GM21619 (cell line): ENCODE measurements around the gene NEDD4L.
"Not testable (repeated sequence)": the region's sequence is repeated elsewhere in the genome, so short reads cannot be mapped to it uniquely, and the experiment has no call there.

Experiments
- ATAC-seq: cut with Tn5 transposase; IDR thresholded peaks from one replicate; pipeline ENCODE4 v1.9.1; 2021; ENCODE audit not compliant: unreplicated experiment

Gene NEDD4L

DNA sequence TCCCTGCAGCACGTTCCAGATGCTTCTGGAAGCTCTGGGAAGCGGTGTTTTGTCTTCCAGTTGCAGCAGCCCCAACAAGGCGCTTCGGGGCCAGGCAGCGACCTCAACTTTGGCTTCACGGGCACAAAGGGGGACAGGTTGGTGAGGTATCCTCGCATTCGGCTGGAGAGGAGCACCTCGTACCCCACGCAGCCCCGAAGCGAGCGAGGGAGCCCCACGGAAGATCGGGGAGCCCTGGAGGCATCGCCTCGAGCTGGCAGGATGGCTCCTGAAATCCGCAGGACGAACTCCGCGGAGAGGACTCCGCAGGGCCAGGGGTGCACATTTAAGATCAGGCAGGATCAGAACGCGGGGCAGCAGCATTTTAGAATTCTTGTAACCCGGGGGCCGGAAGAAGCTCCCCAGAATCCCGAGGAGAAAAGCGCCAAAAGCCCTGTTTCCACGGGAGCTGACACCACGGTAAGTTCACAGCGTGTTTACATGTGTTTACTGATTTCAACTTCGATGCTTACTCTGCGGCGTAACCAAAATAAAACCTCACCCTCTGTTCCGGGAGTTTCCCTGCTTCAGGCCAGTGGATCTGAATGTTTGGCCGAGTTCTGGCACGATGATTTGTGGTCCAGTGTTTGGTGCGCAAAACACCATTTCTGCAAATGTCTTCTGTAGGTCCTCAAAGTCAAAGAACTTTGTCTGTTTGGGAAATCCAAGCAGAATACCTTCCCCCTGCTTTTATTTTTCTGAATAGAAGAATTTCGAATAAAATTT lies 212.5 kb downstream of the NEDD4L start:
- ATAC-seq: no peak

GRCh38 chr18:58257461-58257860 lies 213.4 kb downstream of the NEDD4L start:
- ATAC-seq: no peak

DNA sequence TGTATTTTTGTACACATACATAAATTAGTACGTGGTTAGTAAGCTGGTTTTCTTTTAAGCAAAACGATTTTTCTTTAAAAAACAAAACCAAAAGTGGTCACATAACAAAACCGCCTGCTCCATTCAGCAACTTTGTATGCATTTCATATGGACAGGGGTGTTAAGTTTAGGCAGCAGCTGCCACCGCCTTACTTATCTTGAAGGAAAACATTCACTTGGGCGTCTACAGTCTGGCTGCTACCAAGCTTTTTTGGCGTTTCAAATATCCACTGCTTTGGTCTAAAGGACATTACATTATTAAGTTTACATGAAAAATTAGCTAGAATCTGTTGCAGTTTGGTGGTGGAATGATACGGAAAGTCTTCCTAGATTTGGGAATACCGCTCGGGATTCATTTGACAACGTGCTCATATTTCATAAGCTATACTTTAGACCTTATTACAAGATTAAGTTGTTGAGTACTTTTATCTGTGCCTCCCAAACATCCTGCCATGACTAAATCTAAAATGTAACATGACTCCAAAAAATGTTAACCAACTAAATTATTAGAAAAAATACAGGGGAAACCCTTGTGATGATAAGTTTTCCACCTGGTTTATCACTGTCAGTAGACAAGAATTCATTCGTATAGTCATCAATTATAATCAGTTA lies 214.8 kb downstream of the NEDD4L start:
- ATAC-seq: no peak

- ATAC-seq: no peak
Observed at GRCh38 chr18:58263055-58263957, 219.3 kb downstream of the NEDD4L start.

DNA sequence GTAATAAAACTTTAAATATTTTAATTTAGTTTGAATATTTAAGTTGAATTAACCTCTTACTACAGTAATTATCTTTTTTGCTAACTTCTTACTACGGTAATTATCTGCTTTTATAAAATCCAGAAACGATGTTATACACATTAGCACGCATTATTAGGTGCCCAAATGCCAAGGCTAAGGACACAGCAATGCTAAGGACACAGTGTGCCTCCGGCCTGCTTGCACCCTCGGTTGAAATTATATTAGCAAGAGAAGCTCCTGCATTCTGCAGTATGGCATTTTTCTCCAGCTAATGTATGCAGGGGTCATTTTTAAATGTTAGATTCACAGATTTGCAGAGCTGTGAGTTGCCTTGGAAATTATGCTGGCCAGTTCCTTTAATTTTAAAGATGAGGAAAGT lies 220.0 kb downstream of the NEDD4L start:
- ATAC-seq: no peak

- ATAC-seq: no peak
Observed at GRCh38 chr18:58264840-58265239, 220.8 kb downstream of the NEDD4L start.

GRCh38 chr18:58265489-58265888 lies 221.5 kb downstream of the NEDD4L start:
- not testable (repeated sequence) for ATAC-seq

- no peak for ATAC-seq
Observed at GRCh38 chr18:58266291-58266690, 222.3 kb downstream of the NEDD4L start.

DNA sequence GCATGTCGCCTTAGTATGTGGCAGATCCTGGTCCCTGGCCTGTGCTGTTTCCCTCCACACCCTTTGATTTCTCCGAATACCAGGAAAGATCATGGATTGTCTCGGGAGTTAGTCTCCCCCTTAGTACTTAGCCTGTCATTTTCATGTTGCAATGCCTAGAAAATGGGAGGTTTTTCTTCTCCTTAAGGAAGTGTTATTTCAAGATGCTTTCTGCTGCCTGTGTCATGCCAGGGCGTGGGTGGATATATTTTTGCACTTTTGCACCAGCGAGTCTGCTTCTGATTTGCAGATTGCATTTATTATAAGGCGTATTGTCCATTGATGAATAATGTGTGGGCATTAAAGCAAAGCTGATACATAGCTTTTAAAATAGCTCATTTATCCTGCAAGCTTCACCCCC lies 223.5 kb downstream of the NEDD4L start:
- no peak for ATAC-seq

DNA sequence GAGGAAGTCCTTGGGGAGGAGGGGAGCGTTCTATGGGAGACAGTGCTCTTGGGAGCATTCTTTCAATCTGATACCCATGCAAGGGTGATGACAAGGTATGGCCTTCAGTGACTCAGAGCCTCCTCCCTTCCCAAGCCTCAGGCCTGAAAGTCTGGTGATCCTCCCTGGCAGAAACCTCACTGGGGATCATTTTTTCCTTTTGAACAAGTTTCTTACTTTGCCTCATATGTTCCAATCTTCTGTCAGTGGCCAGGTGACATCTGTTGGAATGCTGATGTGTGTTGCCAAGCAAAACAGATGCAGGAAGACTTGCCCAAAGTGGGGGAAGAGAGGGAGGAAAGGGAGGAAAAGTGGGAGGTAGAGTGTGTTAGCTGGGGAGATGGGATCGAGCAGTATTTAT lies 224.8 kb downstream of the NEDD4L start:
- ATAC-seq: no peak

GRCh38 chr18:58269931-58270330 lies 225.9 kb downstream of the NEDD4L start:
- no peak for ATAC-seq

DNA sequence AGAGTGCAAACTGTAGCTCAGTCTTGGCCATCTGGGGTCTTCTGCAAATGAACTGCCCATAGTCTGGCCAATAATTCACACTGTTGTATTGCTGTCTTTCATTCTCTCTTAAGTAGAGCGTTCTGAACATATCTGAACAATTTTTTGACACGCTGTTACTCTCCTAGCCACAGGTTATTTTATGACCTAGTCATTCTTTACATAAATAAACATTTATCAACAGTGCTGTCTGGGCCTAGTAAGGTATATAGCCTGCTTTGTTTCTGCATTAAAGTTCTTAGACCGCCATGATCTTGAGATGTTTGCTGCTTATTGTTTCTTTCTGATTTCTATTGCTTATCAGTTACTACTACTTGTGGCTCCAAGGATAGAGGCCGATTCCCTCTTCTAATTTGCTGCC lies 226.4 kb downstream of the NEDD4L start:
- no peak for ATAC-seq

GRCh38 chr18:58271770-58272169 lies 227.7 kb downstream of the NEDD4L start:
- no peak for ATAC-seq

DNA sequence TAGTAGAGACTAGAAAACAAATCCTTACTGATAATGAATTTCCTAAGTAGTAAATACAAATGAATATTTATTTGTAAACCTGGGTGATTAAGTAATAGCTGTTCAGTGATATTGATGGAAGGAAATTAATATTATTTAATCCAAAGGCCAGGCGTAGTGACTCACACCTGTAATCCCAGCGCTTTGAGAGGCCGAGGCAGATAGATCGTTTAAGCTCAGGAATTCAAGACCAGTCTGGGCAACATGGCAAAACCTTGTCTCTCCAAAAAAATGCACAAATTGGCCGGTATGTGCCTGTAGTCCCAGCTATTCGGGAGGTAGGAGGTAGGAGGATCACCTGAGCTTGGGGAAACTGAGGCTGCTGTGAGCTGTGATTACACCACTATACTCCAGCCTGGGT lies 228.2 kb downstream of the NEDD4L start:
- no peak for ATAC-seq

DNA sequence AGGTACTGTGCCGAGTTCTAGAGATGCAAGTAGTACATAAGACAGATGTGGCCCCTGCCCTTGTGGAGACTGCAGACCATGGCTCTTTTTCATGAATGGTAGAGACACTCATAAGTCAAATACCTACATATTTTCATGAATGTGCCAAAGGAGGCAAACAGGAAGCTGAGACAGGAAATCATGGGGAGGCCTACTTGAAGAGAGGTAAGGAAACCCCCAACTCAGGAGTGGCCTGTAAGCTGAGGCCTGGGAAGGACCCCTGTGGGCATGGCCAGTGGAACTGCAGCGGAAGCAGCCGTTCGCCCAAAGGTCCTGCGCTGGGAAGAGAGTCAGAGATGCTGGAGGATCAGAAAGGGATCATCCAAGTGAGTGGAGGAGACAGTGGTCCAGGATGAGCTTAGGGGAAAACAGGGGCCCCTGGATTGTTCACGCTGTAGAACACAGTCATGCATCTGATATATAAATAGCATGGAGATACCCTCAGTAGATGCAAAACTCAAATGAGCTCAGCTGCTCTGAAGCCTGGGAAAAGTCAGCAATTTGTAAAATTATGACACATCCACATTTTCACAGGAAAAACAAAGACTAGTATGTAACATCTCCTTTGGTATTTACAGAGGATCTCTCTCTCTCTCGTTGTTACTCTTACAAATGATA lies 228.9 kb downstream of the NEDD4L start:
- no peak for ATAC-seq

DNA sequence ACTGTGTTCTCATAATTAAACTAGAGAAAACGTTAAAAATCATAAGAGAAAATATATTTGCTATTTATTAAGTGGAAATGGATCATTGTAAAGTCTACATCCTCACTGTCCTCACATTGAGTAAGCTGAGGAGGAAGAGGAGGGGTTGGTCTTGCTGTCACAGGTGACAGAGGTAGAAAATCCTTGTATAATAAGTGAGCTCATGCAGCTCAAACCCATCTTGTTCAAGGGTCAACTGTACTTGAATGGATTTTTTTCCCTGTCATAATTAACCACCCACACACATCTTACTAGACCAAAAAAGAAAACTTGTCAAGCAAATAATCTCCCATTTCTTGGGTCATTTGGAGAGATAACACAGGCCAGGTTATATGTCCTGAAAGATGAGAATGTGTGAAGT lies 231.2 kb downstream of the NEDD4L start:
- ATAC-seq: no peak

DNA sequence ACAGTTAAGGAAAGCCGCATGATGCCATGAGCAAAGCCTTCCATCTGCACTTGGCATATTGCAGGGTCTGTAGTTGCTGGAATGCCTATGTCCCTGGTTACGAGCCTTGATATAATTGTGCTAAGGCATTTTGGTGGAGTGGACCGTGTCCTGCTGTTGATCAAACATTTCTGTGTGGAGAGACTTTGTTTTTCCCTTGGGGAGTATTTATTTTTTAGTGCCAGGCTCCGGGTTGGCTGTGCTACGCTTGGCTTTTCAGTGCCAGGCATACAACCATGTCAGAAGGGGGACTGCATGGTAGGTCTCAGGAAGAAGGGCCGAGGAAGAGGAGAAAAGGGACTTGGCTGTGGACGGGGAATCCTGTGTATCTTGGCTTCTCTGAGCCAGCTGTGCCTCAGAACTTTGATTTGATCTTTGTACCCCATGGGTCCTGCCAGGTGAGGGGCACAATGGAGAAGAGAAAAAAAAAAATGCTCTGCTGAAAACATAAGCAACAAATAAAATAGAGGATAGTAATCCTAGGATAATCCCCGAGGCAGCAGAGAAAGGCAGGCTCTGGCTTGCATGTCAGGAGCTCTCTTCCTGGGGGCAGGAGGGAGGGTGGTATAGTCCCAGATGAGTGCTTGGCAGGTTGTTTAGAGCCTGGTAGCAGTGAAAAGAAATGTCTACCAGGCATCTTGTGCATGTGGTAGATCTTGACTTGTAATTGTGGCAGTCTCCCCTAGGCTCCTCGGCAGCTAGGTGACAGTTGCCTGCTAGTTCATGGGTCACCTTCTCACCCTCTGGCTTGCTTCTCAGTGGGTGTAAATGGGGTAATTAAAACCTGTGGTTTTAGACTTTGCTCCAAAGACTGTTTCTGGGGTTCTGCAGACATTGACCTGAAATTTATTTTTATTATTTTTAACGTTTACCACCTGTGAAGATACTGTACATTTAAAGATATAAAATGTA lies 233.0 kb downstream of the NEDD4L start:
- no peak for ATAC-seq

DNA sequence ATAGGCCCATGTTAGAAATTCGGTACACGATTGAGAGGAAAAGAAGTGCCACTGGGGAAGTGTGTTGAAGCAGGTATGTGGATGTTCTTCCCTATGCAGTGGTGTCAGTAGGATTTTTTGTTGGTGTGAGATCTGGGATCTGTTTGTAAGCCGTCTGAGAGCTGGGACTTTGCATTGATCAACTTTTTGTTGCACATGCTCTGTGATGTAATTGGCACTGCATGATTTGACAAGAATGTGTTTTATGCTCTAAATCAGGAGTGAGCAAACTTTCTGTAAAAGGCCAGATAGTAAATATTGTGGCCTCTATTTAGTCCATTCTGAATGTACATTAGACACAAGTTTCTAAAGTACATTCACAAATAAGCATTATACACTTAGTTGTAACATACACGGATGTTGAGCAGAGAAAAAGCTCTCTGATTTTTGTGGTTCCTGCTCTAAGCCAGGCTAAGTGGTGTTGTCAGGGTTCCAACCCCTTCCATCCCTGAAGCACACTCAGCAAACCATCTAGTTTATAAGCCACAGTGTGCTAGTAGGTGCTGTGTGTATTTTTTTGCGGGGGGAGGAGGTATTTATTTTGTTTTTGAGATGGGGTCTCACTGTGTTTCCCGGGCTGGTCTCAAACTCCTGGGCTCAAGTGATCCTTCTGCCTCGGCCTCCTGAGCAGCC lies 235.6 kb downstream of the NEDD4L start:
- no peak for ATAC-seq

DNA sequence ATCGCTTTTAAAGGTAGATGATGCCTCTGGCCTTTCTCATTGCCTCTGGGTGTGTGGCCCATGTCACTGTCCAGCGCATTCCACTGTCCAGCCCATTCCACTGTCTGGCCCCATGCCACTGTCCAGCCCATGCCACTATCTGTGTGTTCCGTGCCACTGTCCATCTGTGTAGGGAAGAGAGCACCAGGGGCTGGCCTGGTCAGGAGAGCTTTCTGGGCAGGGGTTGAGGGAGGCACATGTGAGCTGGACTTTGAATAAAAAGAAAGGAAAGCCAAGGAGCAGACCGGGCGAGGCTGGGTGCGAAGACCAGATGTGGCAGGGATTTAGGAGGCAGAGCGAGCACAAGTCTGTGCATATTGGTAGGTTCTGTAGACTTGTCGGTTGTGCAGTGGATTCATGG lies 236.2 kb downstream of the NEDD4L start:
- ATAC-seq: no peak

- not testable (repeated sequence) for ATAC-seq
Observed at GRCh38 chr18:58282872-58283271, 238.8 kb downstream of the NEDD4L start.
